GM18873 (cell line): ENCODE data around the gene C1QA.

ENCODE experiments used
- ATAC-seq: cut with Tn5 transposase; IDR thresholded peaks from one replicate; pipeline ENCODE4 v1.9.1; 2021; ENCODE audit warnings: mild to moderate bottlenecking, moderate library complexity, moderate number of reproducible peaks; ENCODE audit not compliant: unreplicated experiment, low FRiP score

C1QA gene

DNA sequence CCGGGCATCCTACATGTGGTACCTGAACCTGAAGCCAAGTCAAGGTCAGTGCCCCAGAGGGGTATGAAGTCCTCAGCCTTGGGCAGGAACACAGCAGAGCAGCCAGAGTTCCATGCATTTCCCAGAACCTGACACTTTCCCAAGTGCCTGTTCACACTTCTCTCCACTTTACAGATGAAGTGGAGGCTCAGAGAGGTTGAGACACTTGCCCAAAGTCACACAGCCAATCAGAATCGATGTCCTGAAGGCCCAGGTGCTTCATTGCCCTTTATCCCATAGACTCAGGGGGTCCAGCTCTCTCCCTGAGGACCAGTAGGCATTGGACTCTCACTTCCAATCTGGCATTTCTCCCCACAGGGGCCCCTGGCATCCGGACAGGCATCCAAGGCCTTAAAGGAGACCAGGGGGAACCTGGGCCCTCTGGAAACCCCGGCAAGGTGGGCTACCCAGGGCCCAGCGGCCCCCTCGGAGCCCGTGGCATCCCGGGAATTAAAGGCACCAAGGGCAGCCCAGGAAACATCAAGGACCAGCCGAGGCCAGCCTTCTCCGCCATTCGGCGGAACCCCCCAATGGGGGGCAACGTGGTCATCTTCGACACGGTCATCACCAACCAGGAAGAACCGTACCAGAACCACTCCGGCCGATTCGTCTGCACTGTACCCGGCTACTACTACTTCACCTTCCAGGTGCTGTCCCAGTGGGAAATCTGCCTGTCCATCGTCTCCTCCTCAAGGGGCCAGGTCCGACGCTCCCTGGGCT lies 2.2 kb downstream of the C1QA start:
- no peak for ATAC-seq

DNA sequence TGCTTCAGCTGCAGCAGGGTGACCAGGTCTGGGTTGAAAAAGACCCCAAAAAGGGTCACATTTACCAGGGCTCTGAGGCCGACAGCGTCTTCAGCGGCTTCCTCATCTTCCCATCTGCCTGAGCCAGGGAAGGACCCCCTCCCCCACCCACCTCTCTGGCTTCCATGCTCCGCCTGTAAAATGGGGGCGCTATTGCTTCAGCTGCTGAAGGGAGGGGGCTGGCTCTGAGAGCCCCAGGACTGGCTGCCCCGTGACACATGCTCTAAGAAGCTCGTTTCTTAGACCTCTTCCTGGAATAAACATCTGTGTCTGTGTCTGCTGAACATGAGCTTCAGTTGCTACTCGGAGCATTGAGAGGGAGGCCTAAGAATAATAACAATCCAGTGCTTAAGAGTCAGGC lies 2.9 kb downstream of the C1QA start:
- ATAC-seq, result no peak

DNA sequence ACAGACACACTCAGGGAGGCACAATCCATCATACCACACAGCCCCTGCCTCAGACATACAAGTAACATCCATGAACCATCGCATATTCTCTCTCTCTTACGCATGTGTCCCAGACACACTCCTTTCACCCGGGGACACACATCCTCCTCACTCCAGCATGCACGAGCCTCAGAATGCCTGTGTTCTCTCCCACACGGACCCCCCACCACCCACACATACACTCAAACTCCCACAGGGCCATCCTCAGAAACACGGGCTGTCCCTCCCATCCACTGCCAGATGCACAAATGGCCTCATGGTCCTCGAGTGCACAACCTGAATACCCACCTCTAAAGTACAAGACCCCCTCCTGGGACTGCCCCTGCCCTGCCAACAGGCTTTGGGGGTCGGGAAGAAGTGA lies 4.8 kb downstream of the C1QA start:
- no peak for ATAC-seq

DNA sequence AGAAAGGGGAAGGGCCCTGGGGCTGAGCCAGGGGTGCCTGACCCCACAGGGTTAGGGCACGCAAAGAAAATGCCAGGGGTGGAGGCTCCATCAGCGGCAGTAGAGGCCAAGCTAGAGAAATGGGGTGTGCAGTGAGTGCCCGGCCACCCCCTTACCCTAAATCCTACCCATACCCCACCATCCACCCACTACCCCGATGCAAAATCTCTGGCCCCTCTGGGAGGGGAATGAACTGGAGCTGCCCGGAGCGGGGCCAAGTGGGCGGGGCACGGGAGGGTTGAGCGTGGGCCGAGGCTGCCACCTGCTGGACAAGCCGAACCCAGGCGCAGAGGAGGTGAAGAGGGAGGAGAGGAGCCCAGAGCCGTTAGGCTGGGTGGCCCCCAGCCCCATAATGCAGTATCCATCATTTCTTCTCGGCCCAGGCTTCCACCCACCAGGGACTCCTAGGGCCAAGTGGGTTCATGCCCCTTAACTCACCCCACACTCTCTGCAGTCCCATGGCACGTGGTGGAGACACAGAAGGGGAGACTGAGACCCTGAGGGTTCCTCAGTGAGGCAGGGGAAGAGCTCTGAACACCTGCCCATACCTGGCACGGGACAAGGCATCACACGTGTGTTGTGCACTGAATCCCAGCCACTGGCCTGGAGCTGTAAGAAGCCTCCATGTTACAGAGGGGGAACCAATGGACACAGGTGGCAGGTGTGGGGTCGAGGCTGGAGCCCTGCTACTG lies 5.6 kb downstream of the C1QA start:
- ATAC-seq, result no peak

DNA sequence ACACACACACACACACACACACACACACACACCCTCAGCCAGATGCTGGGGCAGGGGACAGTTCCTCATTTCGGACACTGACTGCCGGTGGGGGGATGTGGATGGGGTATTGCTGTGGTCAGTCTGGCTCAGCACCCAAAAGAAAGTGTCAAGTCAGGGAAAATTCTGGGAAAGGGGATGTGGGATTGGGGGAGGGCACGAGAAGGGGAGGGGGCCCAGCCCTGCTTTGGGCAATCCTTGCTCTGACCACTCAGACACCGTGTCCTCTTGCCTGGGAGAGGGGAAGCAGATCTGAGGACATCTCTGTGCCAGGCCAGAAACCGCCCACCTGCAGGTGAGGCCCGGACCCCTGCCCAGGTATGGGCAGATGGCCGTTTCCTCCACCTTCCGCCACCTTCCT lies 7.0 kb downstream of the C1QA start, which contains the start of gene C1QC:
C1QC (plus strand) TSS at position 253 of the 400 bp plus-strand sequence. CDS start 391 bp downstream, outside the sequence.
- ATAC-seq, result no peak

DNA sequence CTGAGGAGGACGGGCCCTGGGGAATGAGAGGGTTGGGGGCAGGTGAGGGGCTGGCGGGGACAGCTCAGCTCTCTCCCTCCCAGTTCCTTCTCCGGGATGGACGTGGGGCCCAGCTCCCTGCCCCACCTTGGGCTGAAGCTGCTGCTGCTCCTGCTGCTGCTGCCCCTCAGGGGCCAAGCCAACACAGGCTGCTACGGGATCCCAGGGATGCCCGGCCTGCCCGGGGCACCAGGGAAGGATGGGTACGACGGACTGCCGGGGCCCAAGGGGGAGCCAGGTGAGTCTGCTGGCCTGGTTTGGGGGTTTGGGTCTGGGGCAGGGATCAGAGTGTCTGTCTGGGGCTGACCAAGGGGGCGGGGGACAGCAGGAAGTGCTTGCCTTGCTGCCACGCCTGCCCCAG lies 7.5 kb downstream of the C1QA start:
- ATAC-seq, result no peak

DNA sequence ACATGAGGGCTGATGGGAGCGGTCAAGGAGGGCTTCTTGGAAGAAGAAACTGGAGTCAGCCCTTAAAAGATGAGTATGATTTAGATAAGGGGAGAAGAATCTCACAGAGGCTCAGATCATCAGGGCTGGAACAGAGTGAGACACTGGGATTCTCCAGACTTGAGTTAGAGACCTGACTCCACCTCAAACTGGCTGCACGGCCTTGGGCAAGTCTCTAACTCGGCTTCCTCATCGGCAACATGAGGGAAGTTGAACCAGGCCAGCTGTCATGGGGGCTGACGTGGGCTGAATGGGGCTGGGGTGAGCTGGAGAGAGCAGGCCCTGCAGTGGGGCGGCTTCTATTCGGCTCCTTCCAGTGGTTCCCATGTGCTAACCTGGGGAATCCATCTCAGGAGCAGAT lies 9.5 kb downstream of the C1QA start:
- no peak for ATAC-seq

DNA sequence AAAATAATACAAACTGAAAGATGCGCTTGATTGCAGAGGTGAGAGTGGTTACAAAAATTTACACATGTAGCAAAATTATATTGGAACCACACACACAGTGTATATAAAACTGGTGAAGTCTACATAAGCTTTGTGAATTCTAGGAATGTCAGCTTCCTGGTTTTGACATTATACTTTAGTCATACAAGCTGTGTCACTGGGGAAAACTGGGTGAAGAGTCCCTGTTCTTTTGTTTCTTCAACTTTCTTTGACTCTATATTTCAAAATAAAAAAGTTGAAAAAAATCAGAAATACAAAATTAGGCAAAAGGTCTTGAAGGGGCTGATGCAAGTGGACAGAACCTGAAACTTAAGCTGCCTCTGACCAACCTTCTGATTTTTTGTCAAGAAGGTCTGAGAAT lies 10.0 kb downstream of the C1QA start:
- no peak for ATAC-seq

DNA sequence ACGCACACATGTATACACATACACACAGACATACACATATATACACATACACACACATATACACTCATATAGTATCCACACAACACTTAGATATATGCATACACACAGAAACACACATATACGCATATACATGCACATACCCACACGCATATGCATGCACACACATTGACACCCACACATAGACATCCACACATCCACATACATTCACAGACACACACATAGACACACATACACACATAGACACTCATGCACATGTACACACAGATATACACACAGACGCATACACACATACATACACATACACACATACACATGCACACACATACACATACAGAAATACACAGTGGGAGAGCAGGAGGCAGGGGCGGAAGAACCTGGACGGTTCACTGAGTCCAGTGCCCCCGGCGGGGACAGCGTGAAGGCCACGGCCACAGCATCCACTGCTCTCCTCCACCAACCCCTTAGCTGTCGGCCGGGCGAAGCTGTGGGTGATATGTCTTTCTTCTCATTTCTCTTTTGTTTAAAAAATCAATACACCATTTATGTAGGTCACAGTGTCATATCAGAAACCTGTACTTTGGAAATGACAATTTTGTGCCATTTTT lies 13.8 kb downstream of the C1QA start:
- no peak for ATAC-seq

DNA sequence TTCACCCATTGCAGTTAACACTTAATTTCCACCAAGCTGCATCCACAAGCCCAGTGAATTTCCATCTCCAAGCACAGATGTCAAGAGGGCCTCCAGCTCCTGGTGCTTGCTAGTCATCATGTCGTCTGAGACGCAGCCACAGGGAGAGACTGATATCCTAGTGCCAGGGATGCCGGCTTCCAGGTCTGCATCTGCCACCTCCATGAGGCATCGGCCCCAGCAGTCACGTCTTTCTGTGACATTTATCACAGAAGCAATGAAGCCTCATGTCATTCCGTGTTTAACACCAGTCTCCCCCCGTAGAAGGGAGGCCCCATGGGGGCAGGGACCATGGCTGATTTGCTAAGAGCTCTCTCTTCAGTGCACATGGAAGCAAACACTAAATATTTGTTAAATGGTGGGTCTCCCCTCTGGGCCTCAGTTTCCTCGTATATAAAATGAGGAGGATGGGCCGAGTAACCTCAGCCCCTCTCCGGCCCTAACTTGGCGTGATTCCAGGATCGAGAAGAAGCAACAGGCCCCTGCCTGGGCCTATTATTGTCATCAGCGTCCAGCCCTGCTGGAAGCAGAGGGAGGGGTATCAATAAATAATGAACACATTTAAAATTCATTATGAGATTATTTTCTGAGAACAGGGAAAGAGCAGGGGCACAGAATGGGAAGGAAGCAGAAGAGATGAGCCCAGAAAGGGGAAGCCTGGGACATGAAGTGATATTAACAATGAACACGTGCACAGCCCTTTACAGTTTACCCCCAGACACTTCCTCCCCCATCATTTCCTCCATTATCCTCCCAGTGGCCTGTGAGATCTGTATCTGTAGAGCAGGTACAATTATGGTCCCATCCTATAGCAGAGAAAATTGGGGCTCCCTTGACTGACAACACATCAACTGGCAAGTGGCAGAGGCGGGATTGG lies 15.8 kb downstream of the C1QA start:
- ATAC-seq, result no peak

DNA sequence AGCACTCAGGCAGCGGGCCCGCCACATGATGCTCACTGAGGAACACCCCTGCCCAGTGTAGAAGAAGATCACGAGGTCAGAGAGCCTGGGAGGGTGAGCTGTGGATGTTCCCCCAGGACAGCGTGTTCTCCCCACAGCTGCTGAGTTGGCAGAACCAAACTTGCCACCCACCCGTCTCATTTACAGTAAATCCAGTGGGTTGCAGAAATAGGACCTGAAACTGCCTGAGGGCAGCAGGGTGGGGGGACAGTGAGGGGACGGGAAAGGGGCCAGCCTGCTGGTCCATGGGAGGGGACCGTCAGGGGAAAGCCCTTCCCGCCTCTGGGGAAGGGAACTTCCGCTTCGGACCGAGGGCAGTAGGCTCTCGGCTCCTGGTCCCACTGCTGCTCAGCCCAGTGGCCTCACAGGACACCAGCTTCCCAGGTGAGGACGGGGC lies 16.5 kb downstream of the C1QA start, which contains the start of gene C1QB:
C1QB (plus strand) TSS at position 356 of the 436 bp plus-strand sequence. CDS start 6,227 bp downstream, outside the sequence.
- ATAC-seq, result no peak

DNA sequence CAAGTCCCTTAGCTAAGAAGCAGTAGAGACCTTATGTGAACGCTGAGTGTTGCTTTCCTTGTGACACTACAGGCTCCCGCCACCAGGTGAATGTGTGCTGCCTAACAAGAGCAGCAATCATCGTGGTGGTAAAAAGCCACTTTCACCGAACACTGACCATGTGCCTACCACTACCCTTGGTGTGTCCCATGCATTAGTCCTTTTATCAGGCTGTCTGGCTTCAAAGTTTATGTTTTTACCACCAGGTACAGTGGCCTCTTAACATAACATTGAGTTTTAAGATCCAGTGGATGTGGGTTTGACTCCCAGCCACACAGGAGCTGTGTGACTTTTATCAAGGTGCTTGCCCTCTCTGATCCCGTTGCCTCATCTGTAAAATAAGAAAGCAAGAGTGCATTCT lies 18.3 kb downstream of the C1QA start:
- no peak for ATAC-seq

DNA sequence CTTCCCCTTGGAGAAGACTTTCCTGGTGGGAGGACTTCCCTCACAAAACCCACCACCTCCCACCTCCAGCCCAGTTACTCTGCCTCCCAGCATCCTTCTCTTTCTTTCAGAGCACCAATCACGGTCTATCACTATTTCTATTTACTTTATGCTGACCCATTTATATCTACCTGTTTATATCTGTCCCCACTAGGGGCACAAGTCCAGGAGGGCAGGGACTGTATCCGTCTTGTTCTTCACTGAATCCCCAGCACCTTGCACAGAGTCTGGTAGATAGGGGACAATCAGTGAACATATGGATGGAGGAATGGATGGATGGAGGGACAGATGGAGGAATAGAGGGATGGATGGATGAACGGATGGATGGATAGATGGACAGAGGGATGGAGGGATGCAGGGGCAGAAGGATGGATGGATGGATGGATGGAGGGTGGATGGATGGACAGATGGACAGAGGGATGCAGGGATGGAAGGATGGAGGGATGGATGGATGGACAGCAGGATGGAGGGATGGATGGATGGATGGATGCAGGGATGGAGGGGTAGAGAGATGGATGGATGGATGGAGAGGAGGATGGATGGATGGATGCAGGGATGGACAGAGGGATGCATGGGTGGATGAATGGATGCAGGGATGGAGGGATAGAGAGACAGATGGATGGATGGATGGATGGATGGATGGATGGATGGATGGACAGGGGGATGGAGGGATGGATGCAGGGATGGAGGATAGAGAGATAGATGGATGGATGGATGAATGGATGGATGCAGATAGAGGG lies 22.1 kb downstream of the C1QA start:
- no peak for ATAC-seq

DNA sequence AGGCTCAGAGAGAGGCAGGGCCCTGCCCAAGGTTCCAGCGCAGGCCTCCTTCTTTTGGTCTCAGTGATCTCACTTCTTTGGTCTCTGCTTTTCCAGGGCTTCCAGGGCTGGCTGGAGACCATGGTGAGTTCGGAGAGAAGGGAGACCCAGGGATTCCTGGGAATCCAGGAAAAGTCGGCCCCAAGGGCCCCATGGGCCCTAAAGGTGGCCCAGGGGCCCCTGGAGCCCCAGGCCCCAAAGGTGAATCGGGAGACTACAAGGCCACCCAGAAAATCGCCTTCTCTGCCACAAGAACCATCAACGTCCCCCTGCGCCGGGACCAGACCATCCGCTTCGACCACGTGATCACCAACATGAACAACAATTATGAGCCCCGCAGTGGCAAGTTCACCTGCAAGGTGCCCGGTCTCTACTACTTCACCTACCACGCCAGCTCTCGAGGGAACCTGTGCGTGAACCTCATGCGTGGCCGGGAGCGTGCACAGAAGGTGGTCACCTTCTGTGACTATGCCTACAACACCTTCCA lies 24.4 kb downstream of the C1QA start:
- ATAC-seq, result no peak

DNA sequence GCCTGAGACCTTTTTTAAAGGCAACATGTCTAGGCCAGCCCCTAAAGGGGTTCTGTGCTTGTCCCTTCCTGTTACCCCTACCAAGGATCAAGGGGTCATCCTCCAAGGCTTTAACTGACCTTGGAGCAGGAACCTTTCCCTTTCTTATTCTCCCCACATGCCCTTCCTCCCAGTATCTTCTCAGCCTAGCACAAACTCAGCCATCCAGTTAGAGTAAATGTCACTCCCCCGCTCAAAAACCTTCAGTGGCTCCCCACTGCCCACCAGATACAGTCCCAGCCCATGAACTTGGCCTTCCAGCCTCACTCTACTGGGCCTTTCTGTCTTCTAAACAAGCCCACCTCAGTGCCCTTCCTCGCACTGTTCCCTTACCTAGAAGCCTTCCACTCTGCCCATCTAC lies 25.5 kb downstream of the C1QA start:
- no peak for ATAC-seq

DNA sequence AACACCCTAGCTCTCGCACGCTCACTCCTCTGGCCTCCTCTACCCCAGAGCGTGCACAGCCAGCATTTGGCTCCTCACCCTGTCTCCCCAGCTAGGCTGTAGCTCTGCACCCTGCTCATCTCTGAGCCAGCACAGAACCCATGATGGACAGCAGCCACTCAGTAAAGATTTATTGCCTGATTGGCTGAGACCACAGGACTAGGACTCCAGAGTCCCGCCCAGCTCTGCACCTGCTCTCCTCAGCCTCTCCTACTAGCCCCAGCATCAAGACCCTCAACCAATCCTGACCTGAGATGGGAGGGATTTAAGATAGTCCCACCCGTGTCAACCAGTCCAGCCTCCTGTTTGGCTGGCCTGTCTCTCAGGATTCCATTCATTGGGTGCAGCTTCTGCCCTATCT lies 25.9 kb downstream of the C1QA start:
- ATAC-seq, result no peak

DNA sequence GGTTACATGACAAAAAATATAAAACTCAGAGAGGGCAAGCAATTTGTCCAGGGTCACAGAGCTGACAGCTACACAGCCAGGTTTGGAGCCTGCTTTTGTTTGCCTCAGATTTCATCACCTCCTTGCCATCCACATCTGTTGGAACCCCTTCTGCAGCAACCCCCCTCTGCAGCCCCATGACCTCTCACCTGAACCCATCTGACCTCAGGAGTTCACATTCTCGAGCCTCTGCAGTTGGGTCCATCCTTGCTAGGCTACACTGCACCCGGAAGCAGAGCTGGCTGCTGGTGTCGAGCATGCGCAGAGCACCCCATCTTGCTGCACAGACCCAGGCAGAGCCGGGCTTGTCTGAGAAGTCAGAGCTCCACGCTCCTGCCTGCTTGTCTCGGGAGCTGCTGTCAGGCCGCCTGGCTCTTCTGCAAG lies 26.6 kb downstream of the C1QA start:
- ATAC-seq, result no peak

DNA sequence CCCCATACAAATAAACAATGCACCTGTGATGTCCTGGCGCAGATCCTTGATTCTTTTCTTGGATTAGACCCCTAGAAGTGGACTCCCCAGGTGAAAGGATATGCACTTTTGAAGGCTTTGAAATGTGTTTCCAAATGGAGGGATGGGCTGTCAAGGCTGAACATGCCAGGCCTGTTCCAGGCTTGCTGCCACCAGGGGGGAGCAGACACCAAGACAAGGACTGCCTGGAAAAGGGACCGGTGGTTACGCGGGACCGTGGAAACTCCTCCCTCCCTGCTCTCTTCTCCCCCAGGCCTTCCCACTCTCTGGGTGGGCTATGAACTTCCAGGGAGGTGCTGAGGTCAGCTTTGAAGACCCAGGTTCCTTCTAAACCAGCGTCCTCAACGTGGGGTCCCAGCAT lies 29.3 kb downstream of the C1QA start:
- ATAC-seq, result no peak

DNA sequence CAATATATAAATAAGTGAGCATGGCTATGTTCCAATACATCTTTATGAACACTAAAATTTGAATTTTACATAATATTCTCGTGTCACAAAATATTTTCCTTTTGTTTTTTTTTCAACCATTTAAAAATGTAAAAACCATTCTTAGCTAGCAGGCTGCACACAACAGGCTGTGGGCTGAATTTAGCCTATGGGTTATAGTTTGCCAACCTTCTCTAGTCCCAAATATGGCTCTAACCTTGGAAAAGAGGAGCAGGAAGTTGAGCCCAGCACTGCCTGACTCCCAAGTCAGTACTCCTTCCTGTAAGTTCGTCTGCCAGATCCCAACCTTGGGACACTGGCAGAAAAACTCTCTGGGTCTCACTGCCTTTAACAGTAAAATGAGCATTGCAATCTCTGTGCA lies 30.0 kb downstream of the C1QA start:
- ATAC-seq, result no peak
